Activated CD8-positive, alpha-beta memory T cell treated with anti-CD3 and anti-CD28 coated beads, Interleukin-2, amount 10 ng/mL, durations not matched to agents 7 days and 5 days (primary cell): ENCODE measurements around the gene HIGD1C. TPM values are rescaled to one million over a fixed set of nuclear protein-coding genes. Genes with fewer than 3 reads are reported as not detected.
A peak's percentile ranks its signal among the peaks of the same experiment; 100 is the strongest.
"Not testable (repeated sequence)": the region's sequence is repeated elsewhere in the genome, so short reads cannot be mapped to it uniquely, and the experiment has no call there.

Source experiments
- ATAC-seq: fragments of 150-1000 bp; cut with Tn5 transposase; one replicate; pipeline ENCODE4 v1.10.0; 2021; ENCODE audit warnings: moderate library complexity
- CTCF ChIA-PET: fragments of 350-600 bp; sonication (Branson Sonifier 250); formaldehyde crosslinking; loops from one replicate; lab custom pipeline; 2021; ENCODE audit warnings: antibody characterized with exemption; lab: Charles Lee
- DNase-seq: peaks from one replicate; pipeline ENCODE4 v3.0.0-alpha.2; 2020
- H3K27ac Mint-ChIP-seq: one replicate; pipeline ENCODE4 v1.8.0; 2021; ENCODE audit warnings: mild to moderate bottlenecking, mixed read lengths
- H3K27me3 Mint-ChIP-seq: one replicate; pipeline ENCODE4 v1.8.0; 2021; ENCODE audit warnings: mixed read lengths
- H3K36me3 Mint-ChIP-seq: one replicate; pipeline ENCODE4 v1.8.0; 2021; ENCODE audit warnings: mild to moderate bottlenecking, mixed read lengths
- H3K4me1 Mint-ChIP-seq: one replicate; pipeline ENCODE4 v1.8.0; 2021; ENCODE audit warnings: mixed read lengths
- H3K4me3 Mint-ChIP-seq: one replicate; pipeline ENCODE4 v1.8.0; 2021; ENCODE audit warnings: mild to moderate bottlenecking, moderate library complexity, mixed read lengths
- H3K9me3 Mint-ChIP-seq: one replicate; pipeline ENCODE4 v1.8.0; 2022; ENCODE audit warnings: low read depth, mixed read lengths
- total RNA-seq, 2 experiments: library from RNA; stranded (reverse); gene quantifications; one replicate each; pipeline ENCODE4 v1.2.3, GENCODE V29; 2021

Gene HIGD1C
- total RNA-seq, 2 experiments from 2014 or later = not detected

- no peak for ATAC-seq
- Mint-ChIP-seq H3K9me3 (peaks cover 7% of the 10 kb centered on the region), H3K4me3 (no peak overlapping the region), H3K36me3 (peaks cover 7% of the 10 kb centered on the region), H3K4me1 (no peaks in the 10 kb centered on the region), H3K27ac (no peak overlapping the region), H3K27me3 (no peaks in the 10 kb centered on the region)
- CTCF ChIA-PET = no interaction called here
- DNase-seq = no peak
Observed at GRCh38 chr12:50936821-50937530, 15.4 kb upstream of the HIGD1C start.

GRCh38 chr12:50937653-50938052, 14.7 kb upstream of the HIGD1C start:
- peaks cover 7% of the 10 kb centered on the region for H3K36me3 Mint-ChIP-seq
- H3K27ac Mint-ChIP-seq = no peak overlapping the region
- H3K4me3 Mint-ChIP-seq = no peak overlapping the region
- no peaks in the 10 kb centered on the region for H3K27me3 Mint-ChIP-seq
- CTCF ChIA-PET = no interaction called here
- ATAC-seq (no peak), DNase-seq (no peak)
- H3K4me1 Mint-ChIP-seq = no peaks in the 10 kb centered on the region
- peaks cover 7% of the 10 kb centered on the region for H3K9me3 Mint-ChIP-seq

- Mint-ChIP-seq H3K9me3 (no peaks in the 10 kb centered on the region), H3K27ac (no peak overlapping the region), H3K27me3 (no peaks in the 10 kb centered on the region), H3K4me1 (no peaks in the 10 kb centered on the region), H3K36me3 (no peaks in the 10 kb centered on the region), H3K4me3 (no peak overlapping the region)
- no peak for DNase-seq
- CTCF ChIA-PET = interaction anchor here (1.0 kb wide), 1 partner anchor 9 kb away, joined by 3 read pairs; no protein-coding TSS in a partner anchor
- ATAC-seq = no peak
Observed at GRCh38 chr12:50947933-50948626, 4.3 kb upstream of the HIGD1C start.

- Mint-ChIP-seq H3K9me3 (no peaks in the 10 kb centered on the region), H3K4me1 (no peaks in the 10 kb centered on the region), H3K27ac (no peak overlapping the region), H3K27me3 (no peaks in the 10 kb centered on the region), H3K36me3 (no peaks in the 10 kb centered on the region), H3K4me3 (no peak overlapping the region)
- CTCF ChIA-PET = interaction anchor here (1.0 kb wide), 1 partner anchor 10 kb away, joined by 3 read pairs; no protein-coding TSS in a partner anchor
- no peak for DNase-seq
- ATAC-seq = no peak
Observed at GRCh38 chr12:50948798-50949197, 3.5 kb upstream of the HIGD1C start.

GRCh38 chr12:50949801-50950302, 2.5 kb upstream of the HIGD1C start:
- Mint-ChIP-seq H3K27ac (no peak overlapping the region), H3K4me3 (no peak overlapping the region), H3K4me1 (no peaks in the 10 kb centered on the region), H3K27me3 (no peaks in the 10 kb centered on the region), H3K9me3 (no peaks in the 10 kb centered on the region), H3K36me3 (no peaks in the 10 kb centered on the region)
- CTCF ChIA-PET = no interaction called here
- DNase-seq (no peak), ATAC-seq (no peak)

GRCh38 chr12:50951112-50951511, 1.2 kb upstream of the HIGD1C start:
- ATAC-seq (no peak), DNase-seq (no peak)
- CTCF ChIA-PET = no interaction called here
- no peaks in the 10 kb centered on the region for H3K27me3 Mint-ChIP-seq
- no peak overlapping the region for H3K4me3 Mint-ChIP-seq
- H3K36me3 Mint-ChIP-seq = no peaks in the 10 kb centered on the region
- no peak overlapping the region for H3K27ac Mint-ChIP-seq
- no peaks in the 10 kb centered on the region for H3K9me3 Mint-ChIP-seq
- H3K4me1 Mint-ChIP-seq = no peaks in the 10 kb centered on the region

GRCh38 chr12:50953047-50953446, 703 bp downstream of the HIGD1C start:
- H3K27me3 Mint-ChIP-seq = no peaks in the 10 kb centered on the region
- no peak for DNase-seq
- H3K4me3 Mint-ChIP-seq = no peak overlapping the region
- H3K36me3 Mint-ChIP-seq = no peaks in the 10 kb centered on the region
- CTCF ChIA-PET = no interaction called here
- no peak overlapping the region for H3K27ac Mint-ChIP-seq
- H3K4me1 Mint-ChIP-seq = no peaks in the 10 kb centered on the region
- H3K9me3 Mint-ChIP-seq = no peaks in the 10 kb centered on the region
- no peak for ATAC-seq

GRCh38 chr12:50954789-50955188, 2.4 kb downstream of the HIGD1C start:
- not testable (repeated sequence) for H3K27me3 Mint-ChIP-seq, DNase-seq, H3K9me3 Mint-ChIP-seq, ATAC-seq, H3K4me1 Mint-ChIP-seq, H3K27ac Mint-ChIP-seq, H3K4me3 Mint-ChIP-seq, H3K36me3 Mint-ChIP-seq
- CTCF ChIA-PET = interaction anchor here (1.0 kb wide), 1 partner anchor 9 kb away, joined by 4 read pairs; no protein-coding TSS in a partner anchor

- CTCF ChIA-PET = interaction anchor here (1.0 kb wide), 1 partner anchor 8 kb away, joined by 4 read pairs; no protein-coding TSS in a partner anchor
- ATAC-seq (no peak), DNase-seq (no peak)
- Mint-ChIP-seq H3K9me3 (no peaks in the 10 kb centered on the region), H3K27me3 (no peaks in the 10 kb centered on the region), H3K36me3 (no peaks in the 10 kb centered on the region), H3K4me3 (no peak overlapping the region), H3K4me1 (peaks cover 5% of the 10 kb centered on the region), H3K27ac (no peak overlapping the region)
Observed at GRCh38 chr12:50955288-50955687, 2.9 kb downstream of the HIGD1C start.

- Mint-ChIP-seq H3K4me3 (no peak overlapping the region), H3K27me3 (no peaks in the 10 kb centered on the region), H3K9me3 (no peaks in the 10 kb centered on the region), H3K27ac (no peak overlapping the region), H3K4me1 (peaks cover 8% of the 10 kb centered on the region), H3K36me3 (no peaks in the 10 kb centered on the region)
- ATAC-seq = no peak
- CTCF ChIA-PET = no interaction called here
- DNase-seq = no peak
Observed at GRCh38 chr12:50955697-50956096, 3.4 kb downstream of the HIGD1C start.

- Mint-ChIP-seq H3K27me3 (no peaks in the 10 kb centered on the region), H3K4me3 (no peak overlapping the region), H3K4me1 (peaks cover 10% of the 10 kb centered on the region)
Observed at GRCh38 chr12:50960130-50960529, 7.8 kb downstream of the HIGD1C start.

GRCh38 chr12:50961708-50962107, 9.4 kb downstream of the HIGD1C start:
- DNase-seq = no peak
- Mint-ChIP-seq H3K4me3 (no peak overlapping the region), H3K27ac (no peak overlapping the region), H3K27me3 (no peaks in the 10 kb centered on the region), H3K9me3 (no peaks in the 10 kb centered on the region), H3K36me3 (peaks cover 1% of the 10 kb centered on the region), H3K4me1 (peaks cover 10% of the 10 kb centered on the region)
- CTCF ChIA-PET = no interaction called here
- no peak for ATAC-seq

More at GRCh38 chr12:50960130-50960529, 7.8 kb downstream of the HIGD1C start:
- ATAC-seq (peak; percentile 60), DNase-seq (no peak)
- peaks cover 1% of the 10 kb centered on the region for H3K36me3 Mint-ChIP-seq
- no peaks in the 10 kb centered on the region for H3K9me3 Mint-ChIP-seq
- CTCF ChIA-PET = interaction anchor here (0.7 kb wide), 1 partner anchor 1812 kb away, joined by 3 read pairs; no protein-coding TSS in a partner anchor
- no peak overlapping the region for H3K27ac Mint-ChIP-seq

GRCh38 chr12:50964432-50964831, 12.1 kb downstream of the HIGD1C start:
- Mint-ChIP-seq H3K27ac (no peak overlapping the region), H3K9me3 (no peaks in the 10 kb centered on the region), H3K36me3 (peaks cover 3% of the 10 kb centered on the region), H3K4me3 (no peak overlapping the region), H3K4me1 (peaks cover 10% of the 10 kb centered on the region), H3K27me3 (no peaks in the 10 kb centered on the region)
- CTCF ChIA-PET = no interaction called here
- ATAC-seq (no peak), DNase-seq (no peak)

- H3K4me3 Mint-ChIP-seq = no peak overlapping the region
Observed at GRCh38 chr12:50971946-50972345, 19.6 kb downstream of the HIGD1C start.

More at GRCh38 chr12:50971946-50972345, 19.6 kb downstream of the HIGD1C start:
- Mint-ChIP-seq H3K4me1 (no peaks in the 10 kb centered on the region), H3K36me3 (peaks cover 37% of the 10 kb centered on the region), H3K27me3 (no peaks in the 10 kb centered on the region), H3K9me3 (peaks cover 5% of the 10 kb centered on the region), H3K27ac (no peak overlapping the region)
- DNase-seq = no peak
- CTCF ChIA-PET = no interaction called here
- no peak for ATAC-seq
